Choroid plexus epithelial cell (primary cell): Measurements from ENCODE around the gene APEH.

Experiments
- DNase-seq: peaks from one replicate; pipeline ENCODE4 v3.0.0-alpha.2; 2010; ENCODE audit warnings: low read depth
- H3K4me3 ChIP-seq: 2 replicates; pipeline ENCODE4 v1.5.1; 2011; ENCODE audit warnings: low read depth, mild to moderate bottlenecking, control low read depth, low read length, moderate library complexity
- TF ChIP-seq, protein P1 (sequence below): conservative IDR thresholded peaks from 2 replicates; pipeline ENCODE4 v1.5.1; 2011; ENCODE audit warnings: low read depth, mild to moderate bottlenecking, control low read depth, inconsistent platforms, low read length, moderate library complexity

Gene APEH

DNA sequence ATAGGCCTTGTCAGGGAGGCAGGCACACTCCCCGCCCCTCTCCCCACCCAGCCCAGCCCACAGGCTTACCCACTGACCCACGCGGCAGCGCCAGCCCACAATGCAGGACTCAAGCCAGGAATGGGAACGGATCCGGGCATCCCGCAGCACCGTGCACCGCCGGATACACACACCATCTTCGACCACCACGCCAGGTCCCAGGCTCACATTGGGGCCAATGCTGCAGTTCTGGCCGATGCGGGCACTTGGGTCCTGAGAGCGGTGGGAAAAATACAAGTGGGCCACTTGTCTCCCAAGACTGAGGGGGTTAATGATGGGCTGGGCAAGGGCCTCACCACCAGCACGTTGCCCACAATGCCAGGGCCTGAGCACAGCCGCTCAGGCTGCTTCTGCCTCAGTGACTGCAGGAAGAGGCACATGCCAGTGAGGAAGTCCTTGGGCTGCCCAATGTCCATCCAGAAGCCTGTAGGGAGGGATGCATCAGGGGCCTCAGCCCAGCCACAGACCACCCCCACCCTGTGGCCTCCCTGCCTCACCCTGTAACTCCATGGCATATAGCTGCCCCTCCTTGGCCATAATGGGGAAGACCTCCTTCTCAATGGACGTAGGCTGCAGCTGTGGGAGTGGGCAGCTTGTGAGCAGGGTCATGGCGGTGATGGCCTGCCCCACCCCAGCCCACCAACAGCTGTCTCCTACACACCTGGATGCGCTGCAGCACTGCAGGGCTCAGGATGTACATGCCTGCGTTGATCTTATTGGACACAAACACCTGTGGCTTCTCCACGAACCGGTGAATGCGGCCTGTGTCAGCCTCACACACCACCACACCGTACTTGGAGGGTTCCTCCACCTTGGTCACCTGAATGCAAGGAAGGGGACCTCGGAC is 48.0 kb downstream of the APEH start:
- TF ChIP-seq, protein P1, sequence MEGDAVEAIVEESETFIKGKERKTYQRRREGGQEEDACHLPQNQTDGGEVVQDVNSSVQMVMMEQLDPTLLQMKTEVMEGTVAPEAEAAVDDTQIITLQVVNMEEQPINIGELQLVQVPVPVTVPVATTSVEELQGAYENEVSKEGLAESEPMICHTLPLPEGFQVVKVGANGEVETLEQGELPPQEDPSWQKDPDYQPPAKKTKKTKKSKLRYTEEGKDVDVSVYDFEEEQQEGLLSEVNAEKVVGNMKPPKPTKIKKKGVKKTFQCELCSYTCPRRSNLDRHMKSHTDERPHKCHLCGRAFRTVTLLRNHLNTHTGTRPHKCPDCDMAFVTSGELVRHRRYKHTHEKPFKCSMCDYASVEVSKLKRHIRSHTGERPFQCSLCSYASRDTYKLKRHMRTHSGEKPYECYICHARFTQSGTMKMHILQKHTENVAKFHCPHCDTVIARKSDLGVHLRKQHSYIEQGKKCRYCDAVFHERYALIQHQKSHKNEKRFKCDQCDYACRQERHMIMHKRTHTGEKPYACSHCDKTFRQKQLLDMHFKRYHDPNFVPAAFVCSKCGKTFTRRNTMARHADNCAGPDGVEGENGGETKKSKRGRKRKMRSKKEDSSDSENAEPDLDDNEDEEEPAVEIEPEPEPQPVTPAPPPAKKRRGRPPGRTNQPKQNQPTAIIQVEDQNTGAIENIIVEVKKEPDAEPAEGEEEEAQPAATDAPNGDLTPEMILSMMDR = no peak
- DNase-seq = no peak
- H3K4me3 ChIP-seq = peak overlapping the region; percentile 79

DNA sequence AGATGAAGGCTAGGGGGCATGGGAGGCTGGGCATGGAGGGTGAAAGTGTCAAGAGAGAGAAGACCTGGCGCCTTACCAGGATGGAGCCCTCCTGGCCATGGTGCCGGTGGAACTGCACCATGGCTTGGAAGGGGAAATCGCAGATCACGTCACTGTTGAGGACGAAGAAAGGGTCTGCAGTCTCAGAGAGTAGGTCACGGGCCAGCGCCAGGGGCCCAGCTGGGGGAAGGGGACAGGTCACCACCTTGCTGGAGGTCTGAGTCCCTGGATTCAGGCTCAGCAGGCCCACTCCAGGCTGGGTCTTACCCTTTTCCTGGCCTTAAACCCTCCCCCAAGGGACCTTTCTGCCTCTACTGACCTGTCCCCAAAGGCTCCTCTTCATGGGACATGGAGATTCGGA is 48.7 kb downstream of the APEH start:
- no peak for DNase-seq
- TF ChIP-seq, protein P1 = no peak
- H3K4me3 ChIP-seq = peak overlapping the region; percentile 79

DNA sequence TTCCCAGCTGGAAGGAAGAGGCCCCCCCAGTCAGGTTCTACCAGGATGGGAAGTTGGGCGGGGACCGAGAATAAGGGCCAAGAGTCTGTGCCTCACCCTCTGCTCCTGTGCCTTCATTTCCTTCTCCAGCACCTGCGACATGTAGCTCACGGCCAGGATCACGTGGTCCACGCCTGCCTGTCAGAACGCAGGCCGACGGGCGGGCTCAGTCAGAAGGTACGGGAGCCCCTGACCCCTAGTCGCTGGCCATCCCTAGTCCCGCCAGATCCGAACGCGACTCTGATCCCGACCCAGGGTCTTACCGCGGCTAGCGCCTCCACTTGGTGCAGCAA is 49.1 kb downstream of the APEH start:
- DNase-seq = peak; percentile 56
- TF ChIP-seq, protein P1 = peak; percentile 6
- H3K4me3 ChIP-seq = peak overlapping the region; percentile 79

DNA sequence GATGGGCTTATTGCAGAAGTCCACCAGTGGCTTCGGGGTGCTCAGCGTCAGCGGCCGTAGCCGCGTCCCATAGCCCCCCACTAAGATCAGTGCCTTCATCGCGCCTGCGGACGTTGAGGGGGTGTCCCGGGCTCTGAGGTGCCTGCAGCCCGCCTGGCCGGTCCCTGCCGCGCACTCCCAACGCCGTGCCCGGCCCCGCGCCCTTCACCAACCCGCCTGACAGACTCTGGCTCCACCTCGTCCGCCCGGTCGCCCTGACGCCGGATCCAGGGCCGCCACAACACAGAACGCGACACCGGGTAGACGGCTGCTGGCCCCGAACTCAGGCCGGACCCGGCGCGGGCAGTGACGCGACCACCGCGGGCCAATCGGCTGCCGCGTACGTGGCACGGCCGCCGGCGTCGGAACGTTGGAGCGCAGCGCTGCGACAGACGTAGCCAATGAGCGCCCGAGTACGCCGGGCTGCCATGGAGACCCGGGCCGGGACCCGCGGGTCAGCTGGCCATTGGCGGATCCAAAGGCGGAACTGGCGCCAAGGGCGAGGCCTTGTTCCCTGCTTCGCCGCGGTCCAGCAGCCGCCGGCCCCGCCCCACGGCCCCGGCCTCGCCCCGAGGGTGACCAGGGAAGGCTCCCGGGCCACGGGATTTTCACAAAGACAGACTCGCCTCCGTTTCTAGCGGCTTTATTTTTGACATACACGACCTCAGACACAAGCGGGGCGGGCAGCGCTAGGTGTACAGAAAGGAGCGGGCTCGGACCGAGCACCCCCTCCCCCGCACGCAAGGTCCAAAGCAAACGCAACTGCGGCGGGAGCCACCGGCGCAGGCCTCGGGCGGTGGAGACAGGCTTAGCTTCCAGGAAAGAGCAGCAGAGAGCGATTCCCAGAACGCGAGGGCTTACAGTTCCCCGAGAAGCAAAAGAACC is 49.7 kb downstream of the APEH start, which contains the start of gene GMPPB:
TSS of gene GMPPB (minus strand) at position 324 of the 924 bp plus-strand sequence. CDS start at position 99, 225 bp downstream.
- TF ChIP-seq, protein P1 = no peak
- DNase-seq = peak; percentile 98
- peak within 1 kb of the TSS; percentile 79 for H3K4me3 ChIP-seq

DNA sequence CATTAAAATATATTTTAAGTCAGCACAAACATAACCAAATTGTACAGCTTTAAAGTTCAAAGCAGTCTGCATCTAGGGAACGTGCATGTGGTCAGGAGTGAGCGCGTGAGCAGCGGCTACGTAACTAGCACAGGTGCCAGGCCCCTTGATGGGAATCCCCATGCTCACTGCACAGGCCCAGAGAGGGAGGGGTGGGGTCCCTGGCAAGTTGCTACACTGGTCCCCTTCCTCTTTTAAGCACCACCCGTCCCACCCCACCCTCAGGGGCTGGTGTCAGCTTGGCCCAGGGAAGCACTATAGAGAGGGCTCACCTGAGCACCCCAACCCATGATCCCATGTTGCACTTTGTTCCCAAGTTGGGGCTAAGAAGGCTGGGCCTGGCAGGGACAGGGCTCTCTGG is 50.4 kb downstream of the APEH start:
- TF ChIP-seq, protein P1 = no peak
- DNase-seq = no peak
- peak overlapping the region; percentile 79 for H3K4me3 ChIP-seq

DNA sequence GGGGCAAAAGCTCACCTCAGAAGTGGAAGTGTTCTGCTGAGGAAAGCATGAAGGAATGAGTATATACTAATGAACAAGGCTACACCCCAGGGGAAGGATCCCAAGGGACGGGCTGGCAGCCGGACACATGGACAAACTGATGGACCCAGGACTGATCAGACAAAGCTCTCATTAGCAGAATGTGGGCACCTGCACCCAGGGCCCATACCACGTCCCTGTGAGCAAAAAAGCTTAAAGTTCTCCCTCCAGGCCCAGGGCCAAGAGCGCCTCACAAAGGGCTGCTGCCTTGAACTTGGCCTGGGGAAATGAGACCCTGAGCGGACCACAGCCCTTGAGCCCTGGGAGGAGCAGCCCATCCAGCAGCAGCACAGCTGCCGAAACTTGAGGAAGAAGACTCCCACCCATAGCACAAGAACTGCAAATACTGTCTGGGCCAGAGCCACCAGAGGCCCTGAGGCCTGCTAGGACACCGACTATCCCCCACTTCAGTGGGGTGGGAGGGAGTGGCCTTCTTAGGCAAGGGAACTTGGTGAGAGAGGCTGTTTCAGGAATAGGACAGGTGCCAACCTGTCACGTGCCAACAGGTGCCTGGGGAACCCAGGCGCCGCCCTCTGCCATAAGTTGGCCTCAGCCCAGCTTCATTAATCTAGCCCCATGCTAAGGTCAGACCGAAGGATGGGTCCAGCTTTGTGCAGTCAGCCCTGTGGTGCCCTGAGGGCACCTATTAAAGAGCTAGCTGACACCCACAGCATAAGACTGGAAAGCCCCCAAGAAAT is 51.9 kb downstream of the APEH start:
- TF ChIP-seq, protein P1 = no peak
- no peak overlapping the region for H3K4me3 ChIP-seq
- DNase-seq = no peak
